ENCODE data around the gene CFAP90. TPM values are rescaled to one million over a fixed set of nuclear protein-coding genes. Genes with fewer than 3 reads are reported as not detected.

Gene CFAP90
- total and polyA plus RNA-seq, 2 of the 8 experiments (the other 6 are each of a cell fraction or from before 2014, with no cell fraction given), result 0.39 to 0.92 TPM

- Histone ChIP-seq H2BK5ac (ENCODE audit: low read depth, low read length) (no peak overlapping the region), H3K79me1 (ENCODE audit: low read depth, low read length) (no peaks in the 10 kb centered on the region), H2AFZ (ENCODE audit: low read length) (no peak overlapping the region), H3K27me3 (replicated peaks in 1 of 4; ENCODE audit: control insufficient read depth in 3 of 4, extremely low read depth in 1 of 4, insufficient read depth in 3 of 4, low read length in 3 of 4) (no peaks in the 10 kb centered on the region), H4K8ac (ENCODE audit: extremely low read depth, insufficient read depth, low read length) (no peak overlapping the region), H3K4me1 (replicated peaks in 1 of 4; ENCODE audit: control insufficient read depth in 3 of 4, insufficient read depth in 4 of 4, low read length in 3 of 4) (no peaks in the 10 kb centered on the region), H2BK20ac (ENCODE audit: low read length) (no peak overlapping the region), H3K9me3 (ENCODE audit: insufficient read depth in 2 of 2, low read depth in 1 of 2, low read length in 1 of 2) (no peaks in the 10 kb centered on the region), H2AK5ac (ENCODE audit: low read depth, low read length) (no peak overlapping the region), H3K14ac (ENCODE audit: insufficient read length) (no peak overlapping the region), H3K36me3 (ENCODE audit: control insufficient read depth in 2 of 4, insufficient read depth in 4 of 4, low read length in 3 of 4) (peaks cover 0 to 23% (median 2%) of the 10 kb centered on the region in 4 experiments; a peak in 5 of 8 replicates), H4K5ac (ENCODE audit: insufficient read length, low read depth, low read length) (no peak overlapping the region), H3K4me3 (ENCODE audit: extremely low read depth in 1 of 4, insufficient read depth in 2 of 4, low read depth in 3 of 4, low read length in 4 of 4) (no peak overlapping the region), H2BK120ac (replicated peaks; ENCODE audit: low read depth, low read length) (no peak overlapping the region), H2BK15ac (ENCODE audit: low read length) (no peak overlapping the region), H3K23me2 (ENCODE audit: low read depth, low read length) (no peaks in the 10 kb centered on the region), H3K27ac (ENCODE audit: low read depth, low read length) (no peak overlapping the region), H3K18ac (ENCODE audit: extremely low read depth, low read length) (no peak overlapping the region), H3K4ac (replicated peaks; ENCODE audit: insufficient read length, low read depth, low read length) (no peak overlapping the region), H3K9ac (replicated peaks in 1 of 4; ENCODE audit: extremely low read depth in 1 of 4, low read depth in 3 of 4, low read length in 3 of 4) (no peak overlapping the region), H3K23ac (ENCODE audit: insufficient read length) (no peak overlapping the region), H3K79me2 (ENCODE audit: control insufficient read depth in 1 of 2, insufficient read depth in 2 of 2, low read length in 2 of 2) (no peaks in the 10 kb centered on the region), H4K91ac (replicated peaks; ENCODE audit: insufficient read length, low read length) (no peak overlapping the region), H2BK12ac (ENCODE audit: low read depth, low read length) (no peak overlapping the region), H3K4me2 (ENCODE audit: insufficient read depth in 1 of 2, low read depth in 2 of 2, low read length in 2 of 2) (no peak overlapping the region), H4K20me1 (replicated peaks in 1 of 2; ENCODE audit: control insufficient read depth in 1 of 2, insufficient read depth in 2 of 2, low read length in 2 of 2) (no peaks in the 10 kb centered on the region), H3K56ac (replicated peaks; ENCODE audit: insufficient read length, low read depth, low read length) (no peak overlapping the region)
- CTCF ChIA-PET (ENCODE audit: partially characterized antibody), result interaction anchor here (0.6 to 2.1 kb wide), 7 partner anchors 10 to 1110 kb away, joined by 3 to 15 read pairs (median 4); no protein-coding TSS in a partner anchor
- POLR2A ChIA-PET (ENCODE audit: partially characterized antibody), result interaction anchor here (1.1 to 1.5 kb wide), 2 partner anchors 8 to 983 kb away, joined by 3 read pairs; no protein-coding TSS in a partner anchor
- DNase-seq (ENCODE audit: low read depth in 1 of 2, low spot score in 2 of 2) (no peak), FAIRE-seq (no peak)
- WGBS, 2 experiments (ENCODE audit: extremely low coverage in 1 of 2, insufficient coverage in 1 of 2, insufficient read length in 1 of 2, insufficient replicate concordance in 2 of 2, low coverage in 1 of 2, low lambda C conversion rate in 2 of 2, missing lambda C conversion rate in 1 of 2), result 61% methylated on average over 2 of the region's 2 CpGs; no CpG with 5 or more reads in 1 of the 2 experiments
- TF ChIP-seq RAD21 (IDR thresholded peaks at IDR 0.05 in 1 of 2, conservative IDR thresholded peaks at IDR 0.05 in 1 of 2; ENCODE audit: low read depth in 2 of 2, low read length in 2 of 2), result no peak
- TF ChIP-seq EGR1 (IDR thresholded peaks at IDR 0.05; ENCODE audit: borderline replicate concordance, low read depth, low read length), result no peak
- TF ChIP-seq ZNF274 (IDR thresholded peaks at IDR 0.05; ENCODE audit: borderline replicate concordance, extremely low read depth, low read length), result no peak
- no peak for TF ChIP-seq TBP (IDR thresholded peaks at IDR 0.05; ENCODE audit: low read depth, low read length)
Measured at GRCh38 chr5:7803937-7804336, 47.0 kb downstream of the CFAP90 start.
